AML-193 (cell line): ENCODE data around the gene ZNF334.
A peak's percentile ranks its signal among the peaks of the same experiment; 100 is the strongest.

Source experiments
- DNase-seq, 2 experiments: peaks; one replicate each; lab custom pipeline; 2025; lab: John Stamatoyannopoulos, UW

ZNF334 gene

GRCh38 chr20:46512943-46513844 is at the start of gene ZNF334:
TSS of gene ZNF334 (minus strand) at chr20:46513559. CDS start at chr20:46512102, 1,457 bp downstream.
- DNase-seq: no peak

- DNase-seq: peak; percentile 45 to 51
Measured at GRCh38 chr20:46562373-46563169, 49.2 kb upstream of the ZNF334 start.

GRCh38 chr20:46562009-46562372 is 48.6 kb upstream of the ZNF334 start:
- DNase-seq: no peak

GRCh38 chr20:46559685-46560440 is 46.5 kb upstream of the ZNF334 start:
- DNase-seq: no peak

- no peak for DNase-seq
Measured at GRCh38 chr20:46559001-46559400, 45.6 kb upstream of the ZNF334 start.

- DNase-seq: no peak
Measured at GRCh38 chr20:46558511-46558959, 45.2 kb upstream of the ZNF334 start.

- DNase-seq: no peak
Measured at GRCh38 chr20:46557231-46557956, 44.0 kb upstream of the ZNF334 start.

GRCh38 chr20:46555370-46555956 is 42.1 kb upstream of the ZNF334 start:
- no peak for DNase-seq

- DNase-seq: no peak
Measured at GRCh38 chr20:46554828-46555227, 41.5 kb upstream of the ZNF334 start.

- no peak for DNase-seq
Measured at GRCh38 chr20:46553926-46554325, 40.6 kb upstream of the ZNF334 start.

- peak; percentile 32 to 46 for DNase-seq
Measured at GRCh38 chr20:46552460-46553420, 39.4 kb upstream of the ZNF334 start.

GRCh38 chr20:46551522-46552381 is 38.4 kb upstream of the ZNF334 start:
- DNase-seq: no peak

- DNase-seq: peak; percentile 12 to 24
Measured at GRCh38 chr20:46550461-46550860, 37.1 kb upstream of the ZNF334 start, which contains the start of gene OCSTAMP. TSS of gene OCSTAMP (minus strand) at chr20:46550654. CDS start at chr20:46550560, 94 bp downstream.

- DNase-seq: peak in 1 of 2 experiments; percentile 7
Measured at GRCh38 chr20:46549188-46549972, 36.0 kb upstream of the ZNF334 start.

- no peak for DNase-seq
Measured at GRCh38 chr20:46548688-46549087, 35.3 kb upstream of the ZNF334 start.

- DNase-seq: no peak
Measured at GRCh38 chr20:46547995-46548394, 34.6 kb upstream of the ZNF334 start.

- no peak for DNase-seq
Measured at GRCh38 chr20:46546936-46547335, 33.6 kb upstream of the ZNF334 start.

GRCh38 chr20:46546298-46546697 is 32.9 kb upstream of the ZNF334 start:
- DNase-seq: no peak
